ENCODE measurements around the gene MUSTN1. TPM values are rescaled to one million over a fixed set of nuclear protein-coding genes. Genes with fewer than 3 reads are reported as not detected.

MUSTN1 gene
- total and polyA plus RNA-seq, 2 of the 13 experiments (the other 11 are each of a cell fraction or from before 2014, with no cell fraction given): 0.84 to 1.4 TPM

DNA sequence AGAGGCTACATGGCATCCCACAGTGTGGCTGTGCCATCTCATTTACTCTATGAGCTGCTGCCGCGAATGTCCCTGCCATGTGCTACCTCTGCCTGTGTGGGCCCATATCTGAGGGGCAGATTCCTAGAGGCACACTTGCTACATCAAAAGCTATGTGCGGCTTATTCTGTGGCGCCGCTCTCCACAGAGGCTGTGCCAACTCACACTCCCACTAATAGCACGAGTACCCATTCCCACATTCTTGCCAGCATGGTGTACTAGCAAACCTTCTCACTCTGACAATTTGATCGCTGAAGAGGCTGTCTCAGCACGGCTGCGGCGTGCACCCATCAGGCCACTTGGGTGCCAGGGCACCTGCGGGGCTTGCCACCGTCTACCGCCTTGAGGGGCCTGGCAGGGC is 31.2 kb upstream of the MUSTN1 start:
- ChIA-PET CTCF (ENCODE audit: low intra/inter-chr PET ratio, low total read pairs) (no interaction called here), POLR2A (no interaction called here)
- ATAC-seq (no peak), FAIRE-seq (no peak), DNase-seq (ENCODE audit: low spot score) (no peak)
- TF ChIP-seq, protein P1, sequence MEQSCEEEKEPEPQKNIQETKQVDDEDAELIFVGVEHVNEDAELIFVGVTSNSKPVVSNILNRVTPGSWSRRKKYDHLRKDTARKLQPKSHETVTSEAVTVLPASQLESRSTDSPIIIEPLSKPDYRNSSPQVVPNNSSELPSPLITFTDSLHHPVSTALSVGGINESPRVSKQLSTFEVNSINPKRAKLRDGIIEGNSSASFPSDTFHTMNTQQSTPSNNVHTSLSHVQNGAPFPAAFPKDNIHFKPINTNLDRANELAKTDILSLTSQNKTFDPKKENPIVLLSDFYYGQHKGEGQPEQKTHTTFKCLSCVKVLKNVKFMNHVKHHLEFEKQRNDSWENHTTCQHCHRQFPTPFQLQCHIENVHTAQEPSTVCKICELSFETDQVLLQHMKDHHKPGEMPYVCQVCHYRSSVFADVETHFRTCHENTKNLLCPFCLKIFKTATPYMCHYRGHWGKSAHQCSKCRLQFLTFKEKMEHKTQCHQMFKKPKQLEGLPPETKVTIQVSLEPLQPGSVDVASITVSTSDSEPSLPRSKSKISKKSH (CRISPR knock-in tag; IDR thresholded peaks at IDR 0.05; ENCODE audit: borderline replicate concordance): 0 out of 2 replicates have a peak, but pooled peaks have one; percentile 13
- TF ChIP-seq ZNF644 (CRISPR knock-in tag; IDR thresholded peaks at IDR 0.05; ENCODE audit: low read depth): no peak
- 96% methylated on average over 10 of the region's 13 CpGs for whole genome bisulfite sequencing (ENCODE audit: low lambda C conversion rate)
- intact Hi-C loops (cut with micrococcal nuclease; ENCODE audit: unreplicated experiment) (no loop called here), in situ Hi-C loops (cut with HindIII; ENCODE audit: extremely low pct_ligation_motif_present, low pct_unique_long_range_greater_than_20kb) (no loop called here)
- Histone ChIP-seq H3K79me2 (ENCODE audit: insufficient read depth, low read length) (no peaks in the 10 kb centered on the region), H3K4me1 (ENCODE audit: insufficient read depth, low read length) (peaks cover 15% of the 10 kb centered on the region), H3K4me3 (replicated peaks in 1 of 3; ENCODE audit: insufficient read depth in 1 of 3, low read depth in 2 of 3, low read length in 3 of 3) (no peak overlapping the region), H3K27ac (ENCODE audit: extremely low read length, insufficient read depth, low read length) (no peak overlapping the region), H3K36me3 (replicated peaks in 1 of 2; ENCODE audit: control insufficient read depth in 1 of 2, insufficient read depth in 2 of 2, low read length in 2 of 2) (no peaks in the 10 kb centered on the region), H3K9ac (ENCODE audit: insufficient read depth, low read depth, low read length) (no peak overlapping the region), H2AFZ (ENCODE audit: low read length) (no peak overlapping the region), H4K20me1 (ENCODE audit: insufficient read depth, low read length) (no peaks in the 10 kb centered on the region), H3K4me2 (ENCODE audit: low read depth, low read length) (no peak overlapping the region), H3K9me3 (ENCODE audit: low read length) (no peaks in the 10 kb centered on the region), H3K27me3 (ENCODE audit: control insufficient read depth in 1 of 2, insufficient read depth in 2 of 2, low read length in 2 of 2) (no peaks in the 10 kb centered on the region)
- no TSS peak for BruUV-seq (replicated peaks)

DNA sequence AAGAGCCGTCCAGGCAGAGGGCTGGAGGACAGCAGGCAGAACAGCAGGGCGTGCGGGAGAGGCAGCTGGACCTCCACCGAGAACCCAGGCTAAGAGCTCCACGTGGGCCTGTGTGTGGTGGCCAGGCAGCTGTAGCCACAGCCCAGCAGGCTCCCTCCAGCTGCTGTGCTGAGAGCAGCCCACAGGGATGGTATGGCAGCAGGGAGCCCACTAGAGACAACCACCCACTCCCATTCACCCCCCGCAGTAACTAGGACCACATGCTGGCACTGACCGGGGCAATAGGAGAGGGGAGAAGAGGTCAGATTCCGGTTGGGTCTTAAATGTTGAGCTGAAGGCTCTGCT is 25.6 kb upstream of the MUSTN1 start:
- ChIA-PET CTCF (ENCODE audit: low intra/inter-chr PET ratio, low total read pairs) (no interaction called here), POLR2A (no interaction called here)
- 96% methylated on average over 4 of the region's 8 CpGs for WGBS (ENCODE audit: low lambda C conversion rate)
- Histone ChIP-seq H2AFZ (ENCODE audit: low read length) (no peak overlapping the region), H3K9ac (ENCODE audit: insufficient read depth, low read depth, low read length) (no peak overlapping the region), H3K4me3 (replicated peaks in 1 of 3; ENCODE audit: insufficient read depth in 1 of 3, low read depth in 2 of 3, low read length in 3 of 3) (no peak overlapping the region), H3K27me3 (ENCODE audit: control insufficient read depth in 1 of 2, insufficient read depth in 2 of 2, low read length in 2 of 2) (no peaks in the 10 kb centered on the region), H3K79me2 (ENCODE audit: insufficient read depth, low read length) (no peaks in the 10 kb centered on the region), H4K20me1 (ENCODE audit: insufficient read depth, low read length) (no peaks in the 10 kb centered on the region), H3K4me1 (ENCODE audit: insufficient read depth, low read length) (no peaks in the 10 kb centered on the region), H3K36me3 (replicated peaks in 1 of 2; ENCODE audit: control insufficient read depth in 1 of 2, insufficient read depth in 2 of 2, low read length in 2 of 2) (no peaks in the 10 kb centered on the region), H3K4me2 (ENCODE audit: low read depth, low read length) (no peak overlapping the region), H3K27ac (ENCODE audit: extremely low read length, insufficient read depth, low read length) (no peak overlapping the region), H3K9me3 (ENCODE audit: low read length) (no peaks in the 10 kb centered on the region)
- in situ Hi-C loops (cut with HindIII; ENCODE audit: extremely low pct_ligation_motif_present, low pct_unique_long_range_greater_than_20kb) (no loop called here), intact Hi-C loops (cut with micrococcal nuclease; ENCODE audit: unreplicated experiment) (no loop called here)
- no peak for FAIRE-seq
- BruUV-seq (replicated peaks): no TSS peak
- DNase-seq (ENCODE audit: low spot score): no peak
- no peak; the same call in 2 of the 3 replicates for ATAC-seq
- TF ChIP-seq FOXJ3 (CRISPR knock-in tag; IDR thresholded peaks at IDR 0.05; ENCODE audit: borderline replicate concordance) (no peak), CENPT (CRISPR knock-in tag; IDR thresholded peaks at IDR 0.05; ENCODE audit: low read depth) (no peak), TCF12 (IDR thresholded peaks at IDR 0.05) (no peak), TCF12 (CRISPR knock-in tag; IDR thresholded peaks at IDR 0.05) (no peak), BRCA1 (CRISPR knock-in tag; IDR thresholded peaks at IDR 0.05) (no peak), ZNF101 (CRISPR knock-in tag; IDR thresholded peaks at IDR 0.05; ENCODE audit: borderline replicate concordance, low read depth) (no peak), ZNF75D (CRISPR knock-in tag; IDR thresholded peaks at IDR 0.05; ENCODE audit: borderline replicate concordance) (no peak)
- TF ChIP-seq, protein P2, sequence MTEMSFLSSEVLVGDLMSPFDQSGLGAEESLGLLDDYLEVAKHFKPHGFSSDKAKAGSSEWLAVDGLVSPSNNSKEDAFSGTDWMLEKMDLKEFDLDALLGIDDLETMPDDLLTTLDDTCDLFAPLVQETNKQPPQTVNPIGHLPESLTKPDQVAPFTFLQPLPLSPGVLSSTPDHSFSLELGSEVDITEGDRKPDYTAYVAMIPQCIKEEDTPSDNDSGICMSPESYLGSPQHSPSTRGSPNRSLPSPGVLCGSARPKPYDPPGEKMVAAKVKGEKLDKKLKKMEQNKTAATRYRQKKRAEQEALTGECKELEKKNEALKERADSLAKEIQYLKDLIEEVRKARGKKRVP (CRISPR knock-in tag; IDR thresholded peaks at IDR 0.05): no peak
- TF ChIP-seq, protein P3, sequence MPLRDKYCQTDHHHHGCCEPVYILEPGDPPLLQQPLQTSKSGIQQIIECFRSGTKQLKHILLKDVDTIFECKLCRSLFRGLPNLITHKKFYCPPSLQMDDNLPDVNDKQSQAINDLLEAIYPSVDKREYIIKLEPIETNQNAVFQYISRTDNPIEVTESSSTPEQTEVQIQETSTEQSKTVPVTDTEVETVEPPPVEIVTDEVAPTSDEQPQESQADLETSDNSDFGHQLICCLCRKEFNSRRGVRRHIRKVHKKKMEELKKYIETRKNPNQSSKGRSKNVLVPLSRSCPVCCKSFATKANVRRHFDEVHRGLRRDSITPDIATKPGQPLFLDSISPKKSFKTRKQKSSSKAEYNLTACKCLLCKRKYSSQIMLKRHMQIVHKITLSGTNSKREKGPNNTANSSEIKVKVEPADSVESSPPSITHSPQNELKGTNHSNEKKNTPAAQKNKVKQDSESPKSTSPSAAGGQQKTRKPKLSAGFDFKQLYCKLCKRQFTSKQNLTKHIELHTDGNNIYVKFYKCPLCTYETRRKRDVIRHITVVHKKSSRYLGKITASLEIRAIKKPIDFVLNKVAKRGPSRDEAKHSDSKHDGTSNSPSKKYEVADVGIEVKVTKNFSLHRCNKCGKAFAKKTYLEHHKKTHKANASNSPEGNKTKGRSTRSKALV (CRISPR knock-in tag; IDR thresholded peaks at IDR 0.05): no peak
- TF ChIP-seq, protein P4, sequence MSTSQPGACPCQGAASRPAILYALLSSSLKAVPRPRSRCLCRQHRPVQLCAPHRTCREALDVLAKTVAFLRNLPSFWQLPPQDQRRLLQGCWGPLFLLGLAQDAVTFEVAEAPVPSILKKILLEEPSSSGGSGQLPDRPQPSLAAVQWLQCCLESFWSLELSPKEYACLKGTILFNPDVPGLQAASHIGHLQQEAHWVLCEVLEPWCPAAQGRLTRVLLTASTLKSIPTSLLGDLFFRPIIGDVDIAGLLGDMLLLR (CRISPR knock-in tag; IDR thresholded peaks at IDR 0.05): no peak
